ENCODE results near the gene PDE6D. TPM values are rescaled to one million over a fixed set of nuclear protein-coding genes. Genes with fewer than 3 reads are reported as not detected.

The PDE6D gene
- total and polyA plus RNA-seq, 2 of the 13 experiments (the other 11 are each of a cell fraction or from before 2014, with no cell fraction given): 14.1 to 23.2 TPM

DNA sequence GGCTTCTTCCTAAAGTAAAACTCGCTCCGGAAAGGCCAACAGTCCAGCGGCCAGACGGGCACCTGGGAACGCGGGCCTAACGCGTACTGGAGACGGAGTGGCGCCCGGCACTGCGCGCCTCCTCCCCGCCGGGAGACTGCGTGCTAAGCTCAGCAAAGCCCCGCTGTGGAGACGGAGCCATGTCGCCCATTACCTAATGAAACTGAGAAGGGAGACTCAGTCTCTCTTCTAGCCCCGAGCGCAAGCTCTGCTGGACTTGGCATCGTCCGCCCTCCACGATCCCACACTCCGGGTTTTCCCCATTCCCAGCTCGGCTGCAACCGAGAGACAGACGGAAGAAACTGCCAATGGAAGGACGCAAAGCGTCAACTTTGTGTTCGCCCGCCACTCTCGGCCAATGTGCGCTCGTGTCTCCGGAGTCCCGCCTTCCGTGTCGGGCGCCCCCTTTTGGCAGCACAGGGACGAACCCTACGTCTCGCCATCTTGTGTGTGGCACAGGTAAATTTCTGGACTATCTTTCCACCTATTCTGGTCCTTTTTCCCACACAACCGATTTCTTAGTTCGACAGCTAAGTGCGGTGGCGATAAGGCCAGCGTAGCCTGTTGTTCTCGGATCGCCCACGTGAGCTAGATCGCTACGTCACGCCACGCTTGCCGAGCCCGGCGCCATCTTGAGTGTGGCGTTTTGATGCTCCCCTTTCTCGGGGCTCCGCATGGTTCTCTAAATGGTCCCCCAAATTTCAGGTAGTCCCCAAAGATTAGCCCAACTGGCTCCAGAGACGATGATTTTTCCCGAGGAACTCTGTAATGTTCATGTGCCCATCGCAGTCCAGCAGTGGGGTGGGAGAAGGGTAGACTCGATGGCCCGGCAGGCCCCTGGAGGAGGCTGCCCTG, 74.1 kb downstream of the PDE6D start (continued):
- TF ChIP-seq ATF6 (CRISPR knock-in tag; conservative IDR thresholded peaks at IDR 0.05) (0 out of 2 replicates have a peak, but pooled peaks have one; percentile 27), FOXK1 (CRISPR knock-in tag; IDR thresholded peaks at IDR 0.05; ENCODE audit: borderline replicate concordance, low read depth) (peak; percentile 58; the same call in 1 of the 2 replicates), ZSCAN21 (CRISPR knock-in tag; IDR thresholded peaks at IDR 0.05; ENCODE audit: borderline replicate concordance) (peak; percentile 48; the same call in 1 of the 2 replicates), ZSCAN30 (CRISPR knock-in tag; IDR thresholded peaks at IDR 0.05) (peak; percentile 65; the same call in 1 of the 2 replicates), JUNB (CRISPR knock-in tag; IDR thresholded peaks at IDR 0.05; ENCODE audit: borderline replicate concordance) (peak; percentile 78; the same call in 1 of the 2 replicates), SOX5 (CRISPR knock-in tag; IDR thresholded peaks at IDR 0.05; ENCODE audit: borderline replicate concordance) (peak; percentile 52; the same call in 1 of the 2 replicates), ZNF142 (CRISPR knock-in tag; IDR thresholded peaks at IDR 0.05) (peak; percentile 57; the same call in 1 of the 2 replicates), ZNF354B (CRISPR knock-in tag; IDR thresholded peaks at IDR 0.05) (no peak), SMAD3 (CRISPR knock-in tag; IDR thresholded peaks at IDR 0.05) (peak; percentile 58), ZNF207 (IDR thresholded peaks at IDR 0.05; ENCODE audit: borderline replicate concordance) (no peak), ZNF766 (CRISPR knock-in tag; IDR thresholded peaks at IDR 0.05; ENCODE audit: borderline replicate concordance) (no peak), TARDBP (CRISPR knock-in tag; IDR thresholded peaks at IDR 0.05) (no peak), ZNF749 (CRISPR knock-in tag; IDR thresholded peaks at IDR 0.05; ENCODE audit: borderline replicate concordance) (no peak; the same call in 1 of the 2 replicates), PAWR (CRISPR knock-in tag; IDR thresholded peaks at IDR 0.05; ENCODE audit: borderline replicate concordance) (no peak), KLF16 (CRISPR knock-in tag; IDR thresholded peaks at IDR 0.05) (peak in 1 of 2 experiments; percentile 82; a peak in 2 of 4 replicates), MXI1 (IDR thresholded peaks at IDR 0.05; ENCODE audit: borderline replicate concordance, low read depth, low read length) (peak; percentile 61; the same call in 1 of the 3 replicates), ZNF331 (CRISPR knock-in tag; IDR thresholded peaks at IDR 0.05) (no peak; the same call in none of the 2 replicates), TOE1 (CRISPR knock-in tag; IDR thresholded peaks at IDR 0.05) (no peak), GTF3A (CRISPR knock-in tag; conservative IDR thresholded peaks at IDR 0.05) (0 out of 2 replicates have a peak, but pooled peaks have one; percentile 79), KLF12 (CRISPR knock-in tag; IDR thresholded peaks at IDR 0.05; ENCODE audit: borderline replicate concordance) (peak; percentile 42; the same call in 1 of the 2 replicates), ZBTB7B (CRISPR knock-in tag; IDR thresholded peaks at IDR 0.05) (peak; percentile 13; the same call in 1 of the 2 replicates)
